ENCODE measurements around the gene DNAJC9. TPM values are rescaled to one million over a fixed set of nuclear protein-coding genes. Genes with fewer than 3 reads are reported as not detected.

Gene DNAJC9
- total RNA-seq, 1 donor from 2014 or later, result 5.3 TPM

DNA sequence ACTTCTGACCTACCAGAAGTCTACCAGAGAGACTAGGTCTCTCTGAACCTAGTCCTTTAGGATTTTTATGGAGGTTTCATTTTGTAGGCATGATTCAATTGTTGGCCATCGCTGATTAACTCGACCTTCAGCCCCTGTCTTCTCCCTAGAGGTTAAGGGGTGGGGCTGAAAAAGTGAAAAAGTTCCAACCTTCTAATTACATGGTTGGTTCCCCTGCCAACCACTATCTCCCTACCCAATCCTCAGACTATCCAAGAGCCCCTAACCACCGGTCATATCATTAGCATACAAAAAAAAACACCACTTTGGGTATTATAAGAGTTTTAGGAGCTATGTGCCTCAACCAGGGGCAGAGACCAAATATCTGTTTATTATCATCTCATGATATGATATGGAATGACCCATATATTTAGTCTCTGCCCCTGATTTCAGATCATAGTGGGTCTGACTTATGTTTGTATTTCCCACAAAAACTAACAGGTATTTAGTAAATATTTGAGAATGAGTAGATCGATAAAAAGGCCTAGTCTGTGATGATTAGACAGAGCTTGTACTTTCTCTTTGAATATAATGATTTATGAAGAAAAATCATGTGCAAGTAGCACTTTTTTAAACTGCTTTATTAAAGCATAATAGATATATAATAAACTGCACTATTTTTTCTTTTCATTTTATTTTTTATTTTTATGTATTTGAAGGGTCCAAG is 35.8 kb downstream of the DNAJC9 start:
- Histone ChIP-seq H3K36me3 (peaks cover 3 to 28% of the 10 kb centered on the region in 2 donors), H3K4me3 (no peak overlapping the region), H3K4me1 (no peaks in the 10 kb centered on the region), H3K27ac (no peak overlapping the region), H3K27me3 (no peaks in the 10 kb centered on the region), H3K9me3 (no peaks in the 10 kb centered on the region)
- no peak for DNase-seq (ENCODE audit: low spot score in 2 of 2)
- TF ChIP-seq, protein P1, sequence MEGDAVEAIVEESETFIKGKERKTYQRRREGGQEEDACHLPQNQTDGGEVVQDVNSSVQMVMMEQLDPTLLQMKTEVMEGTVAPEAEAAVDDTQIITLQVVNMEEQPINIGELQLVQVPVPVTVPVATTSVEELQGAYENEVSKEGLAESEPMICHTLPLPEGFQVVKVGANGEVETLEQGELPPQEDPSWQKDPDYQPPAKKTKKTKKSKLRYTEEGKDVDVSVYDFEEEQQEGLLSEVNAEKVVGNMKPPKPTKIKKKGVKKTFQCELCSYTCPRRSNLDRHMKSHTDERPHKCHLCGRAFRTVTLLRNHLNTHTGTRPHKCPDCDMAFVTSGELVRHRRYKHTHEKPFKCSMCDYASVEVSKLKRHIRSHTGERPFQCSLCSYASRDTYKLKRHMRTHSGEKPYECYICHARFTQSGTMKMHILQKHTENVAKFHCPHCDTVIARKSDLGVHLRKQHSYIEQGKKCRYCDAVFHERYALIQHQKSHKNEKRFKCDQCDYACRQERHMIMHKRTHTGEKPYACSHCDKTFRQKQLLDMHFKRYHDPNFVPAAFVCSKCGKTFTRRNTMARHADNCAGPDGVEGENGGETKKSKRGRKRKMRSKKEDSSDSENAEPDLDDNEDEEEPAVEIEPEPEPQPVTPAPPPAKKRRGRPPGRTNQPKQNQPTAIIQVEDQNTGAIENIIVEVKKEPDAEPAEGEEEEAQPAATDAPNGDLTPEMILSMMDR (IDR thresholded peaks at IDR 0.05), result no peak
- intact Hi-C loops (cut with DNase I), result no loop called here

DNA sequence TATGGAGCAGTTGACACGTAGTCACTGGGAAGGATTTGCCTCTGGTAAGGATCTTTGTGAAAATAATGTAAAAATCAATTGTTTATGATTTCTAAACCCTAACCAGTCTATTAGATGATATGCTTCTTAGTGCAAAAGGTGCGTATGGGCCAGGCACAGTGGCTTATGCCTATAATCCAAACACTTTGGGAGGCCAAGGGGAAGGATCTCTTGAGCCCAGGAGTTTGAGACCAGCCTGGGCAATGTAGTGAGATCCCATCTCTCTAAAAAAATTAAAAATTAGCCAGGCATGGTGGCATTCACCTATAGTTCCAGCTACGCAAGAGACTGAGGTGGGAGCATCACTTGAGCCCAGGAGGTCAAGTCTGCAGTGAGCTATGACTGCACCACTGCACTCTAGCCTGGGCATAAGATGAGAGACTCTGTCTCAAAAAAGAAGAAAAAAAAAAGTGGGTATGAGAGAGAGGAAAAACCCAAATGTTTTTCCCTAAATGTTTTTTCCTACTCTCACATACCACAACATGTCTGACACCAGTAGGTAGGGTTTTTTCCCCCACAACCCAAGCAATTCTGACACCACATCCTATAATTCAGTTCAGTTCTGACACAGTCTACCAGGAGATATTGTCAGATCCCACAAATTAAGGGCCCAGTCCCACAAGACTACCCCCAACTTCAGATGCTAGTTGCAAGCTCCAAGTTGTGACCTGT is 36.5 kb downstream of the DNAJC9 start:
- no peaks in the 10 kb centered on the region for H3K9me3 ChIP-seq
- TF ChIP-seq, protein P1 (IDR thresholded peaks at IDR 0.05), result no peak
- H3K27me3 ChIP-seq, result no peaks in the 10 kb centered on the region
- H3K27ac ChIP-seq, result no peak overlapping the region
- DNase-seq (ENCODE audit: low spot score in 2 of 2), result no peak
- H3K36me3 ChIP-seq, result peaks cover 3 to 27% of the 10 kb centered on the region in 2 donors
- no peaks in the 10 kb centered on the region for H3K4me1 ChIP-seq
- intact Hi-C loops (cut with DNase I), result no loop called here
- no peak overlapping the region for H3K4me3 ChIP-seq

DNA sequence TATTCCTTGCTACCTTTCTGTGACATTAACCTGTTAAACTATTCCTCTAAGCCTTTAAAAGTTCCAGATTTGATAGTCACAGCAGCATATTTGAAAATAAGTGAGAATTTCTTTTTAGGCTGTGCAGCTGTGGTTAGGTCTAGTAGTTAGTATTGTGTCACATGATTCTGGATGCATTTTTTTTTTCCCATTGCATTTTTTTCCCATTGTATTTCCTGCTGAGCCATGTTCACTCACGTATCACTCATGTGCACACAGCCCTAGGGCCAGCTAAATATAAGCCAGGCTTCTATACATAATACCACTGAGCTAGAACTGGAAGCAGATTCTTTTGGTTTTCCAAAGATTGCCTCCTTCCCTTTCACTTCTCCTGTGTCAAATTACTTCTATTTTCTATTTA is 37.4 kb downstream of the DNAJC9 start:
- Histone ChIP-seq H3K36me3 (peaks cover 3 to 27% of the 10 kb centered on the region in 2 donors), H3K4me3 (no peak overlapping the region), H3K9me3 (no peaks in the 10 kb centered on the region), H3K4me1 (no peaks in the 10 kb centered on the region), H3K27me3 (no peaks in the 10 kb centered on the region), H3K27ac (no peak overlapping the region)
- DNase-seq (ENCODE audit: low spot score in 2 of 2), result no peak
- TF ChIP-seq, protein P1 (IDR thresholded peaks at IDR 0.05), result no peak
- intact Hi-C loops (cut with DNase I), result no loop called here

DNA sequence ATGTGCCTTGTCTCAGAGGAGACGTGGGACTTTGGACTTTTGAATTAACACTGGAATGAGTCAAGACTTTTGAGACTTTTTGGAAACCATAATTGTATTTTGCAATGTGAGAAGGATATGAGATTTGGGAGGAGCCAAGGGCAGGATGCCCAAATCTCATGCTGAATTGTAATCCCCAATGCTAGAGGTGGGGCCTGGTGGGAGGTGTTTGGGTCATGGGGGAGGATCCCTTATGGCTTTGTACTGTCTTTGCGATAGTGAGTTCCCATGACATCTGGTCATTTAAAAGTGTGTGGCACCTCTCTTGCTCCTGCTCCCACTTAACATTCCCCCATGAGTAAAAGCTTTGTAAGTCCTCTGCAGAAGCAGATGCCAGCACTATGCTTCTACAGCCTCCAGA is 39.2 kb downstream of the DNAJC9 start:
- peaks cover 3 to 30% of the 10 kb centered on the region in 2 donors for H3K36me3 ChIP-seq

DNA sequence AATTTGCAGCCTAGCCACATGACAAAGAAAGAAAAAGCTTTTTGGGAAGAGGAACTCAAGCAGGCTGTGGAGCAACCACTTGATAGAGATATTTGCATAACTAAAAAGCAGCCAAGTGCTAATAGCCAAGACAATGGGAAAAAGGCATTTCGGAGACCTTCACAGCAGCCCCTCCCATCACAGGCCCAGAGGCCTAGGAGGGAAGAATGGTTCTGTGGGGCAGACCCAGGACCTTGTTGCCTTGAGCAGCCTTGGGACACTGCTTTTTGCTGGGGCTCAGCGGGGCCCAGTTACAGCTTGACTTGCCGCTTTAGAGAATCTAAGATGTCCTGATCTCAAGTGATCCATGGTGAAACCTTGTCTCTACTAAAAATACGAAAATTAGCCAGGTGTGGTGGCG is 40.7 kb downstream of the DNAJC9 start:
- Histone ChIP-seq H3K27ac (no peak overlapping the region), H3K36me3 (peaks cover 3 to 34% of the 10 kb centered on the region in 2 donors), H3K4me1 (no peaks in the 10 kb centered on the region), H3K9me3 (no peaks in the 10 kb centered on the region), H3K4me3 (no peak overlapping the region), H3K27me3 (no peaks in the 10 kb centered on the region)
- intact Hi-C loops (cut with DNase I), result no loop called here
- TF ChIP-seq, protein P1 (IDR thresholded peaks at IDR 0.05), result no peak
- no peak for DNase-seq (ENCODE audit: low spot score in 2 of 2)

More for the DNA sequence above, 39.2 kb downstream of the DNAJC9 start:
- TF ChIP-seq, protein P1 (IDR thresholded peaks at IDR 0.05), result no peak
- Histone ChIP-seq H3K27me3 (no peaks in the 10 kb centered on the region), H3K9me3 (no peaks in the 10 kb centered on the region), H3K4me3 (no peak overlapping the region), H3K27ac (no peak overlapping the region), H3K4me1 (no peaks in the 10 kb centered on the region)
- no peak for DNase-seq (ENCODE audit: low spot score in 2 of 2)
- intact Hi-C loops (cut with DNase I), result no loop called here

Data from ascending aorta (tissue), 2 donors.